Nephron progenitor cell (in vitro differentiated cells): ENCODE data around the gene MACIR.

Experiments
- DNase-seq: peaks from one replicate; pipeline ENCODE4 v3.0.0; 2021
- H3K27ac Mint-ChIP-seq: 2 replicates; pipeline ENCODE4 v1.8.0; 2021; ENCODE audit warnings: mild to moderate bottlenecking, moderate library complexity, mixed read lengths
- H3K27me3 Mint-ChIP-seq: 2 replicates; pipeline ENCODE4 v1.8.0; 2021; ENCODE audit warnings: mild to moderate bottlenecking, low read depth, mixed read lengths; ENCODE audit not compliant: poor library complexity
- H3K36me3 Mint-ChIP-seq: 2 replicates; pipeline ENCODE4 v1.8.0; 2021; ENCODE audit warnings: low read depth, mixed read lengths
- H3K4me1 Mint-ChIP-seq: 2 replicates; pipeline ENCODE4 v1.8.0; 2021; ENCODE audit warnings: mixed read lengths
- H3K4me3 Mint-ChIP-seq: 2 replicates; pipeline ENCODE4 v1.8.0; 2021; ENCODE audit warnings: mild to moderate bottlenecking, moderate library complexity, mixed read lengths
- H3K9me3 Mint-ChIP-seq: 2 replicates; pipeline ENCODE4 v1.8.0; 2021; ENCODE audit warnings: mild to moderate bottlenecking, moderate library complexity, mixed read lengths
- TF ChIP-seq, protein P1 (sequence below): fragments of 200-600 bp; sonication (generic); IDR thresholded peaks from 2 replicates; pipeline ENCODE4 v1.5.0; 2021; ENCODE audit warnings: antibody characterized with exemption

MACIR gene

DNA sequence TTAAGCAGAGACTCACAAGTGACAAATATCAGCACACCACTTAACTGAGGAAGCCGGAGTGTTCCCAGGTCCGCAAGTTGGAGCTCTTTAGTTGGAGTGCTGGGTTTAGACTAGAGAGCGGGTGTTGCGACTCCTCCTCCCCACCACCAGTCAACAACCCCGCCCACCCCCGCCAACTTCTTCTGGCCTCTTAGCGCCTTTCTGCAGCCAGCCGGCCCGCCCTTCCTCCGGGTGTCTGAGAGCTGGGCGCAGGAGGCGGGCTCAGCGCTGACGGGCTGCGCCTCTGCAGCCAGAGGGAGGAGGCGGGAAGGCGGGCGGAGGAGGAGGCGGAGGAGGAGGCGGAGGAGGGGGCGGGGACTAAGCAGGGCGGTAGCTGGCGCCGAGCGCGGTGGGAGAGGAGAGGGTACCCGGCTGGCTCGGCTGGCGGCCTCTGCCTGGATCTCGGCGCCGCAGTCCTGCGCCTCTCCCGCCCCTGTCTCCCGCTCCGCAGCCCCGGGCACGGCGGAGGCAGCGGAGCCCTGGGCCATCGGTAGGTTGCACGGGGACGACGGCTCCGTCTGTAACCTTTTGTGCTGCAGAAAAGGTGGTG, at the start of gene MACIR:
MACIR (plus strand) TSS at position 396 of the 589 bp plus-strand sequence. CDS start 17,157 bp downstream, outside the sequence.
- TF ChIP-seq, protein P1, sequence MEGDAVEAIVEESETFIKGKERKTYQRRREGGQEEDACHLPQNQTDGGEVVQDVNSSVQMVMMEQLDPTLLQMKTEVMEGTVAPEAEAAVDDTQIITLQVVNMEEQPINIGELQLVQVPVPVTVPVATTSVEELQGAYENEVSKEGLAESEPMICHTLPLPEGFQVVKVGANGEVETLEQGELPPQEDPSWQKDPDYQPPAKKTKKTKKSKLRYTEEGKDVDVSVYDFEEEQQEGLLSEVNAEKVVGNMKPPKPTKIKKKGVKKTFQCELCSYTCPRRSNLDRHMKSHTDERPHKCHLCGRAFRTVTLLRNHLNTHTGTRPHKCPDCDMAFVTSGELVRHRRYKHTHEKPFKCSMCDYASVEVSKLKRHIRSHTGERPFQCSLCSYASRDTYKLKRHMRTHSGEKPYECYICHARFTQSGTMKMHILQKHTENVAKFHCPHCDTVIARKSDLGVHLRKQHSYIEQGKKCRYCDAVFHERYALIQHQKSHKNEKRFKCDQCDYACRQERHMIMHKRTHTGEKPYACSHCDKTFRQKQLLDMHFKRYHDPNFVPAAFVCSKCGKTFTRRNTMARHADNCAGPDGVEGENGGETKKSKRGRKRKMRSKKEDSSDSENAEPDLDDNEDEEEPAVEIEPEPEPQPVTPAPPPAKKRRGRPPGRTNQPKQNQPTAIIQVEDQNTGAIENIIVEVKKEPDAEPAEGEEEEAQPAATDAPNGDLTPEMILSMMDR, result no peak
- Mint-ChIP-seq H3K36me3 (no peaks in the 10 kb centered on the region), H3K9me3 (no peaks in the 10 kb centered on the region), H3K27ac (peak within 1 kb of the TSS; percentile 87), H3K4me1 (peaks cover 48% of the 10 kb centered on the region), H3K27me3 (peaks cover 10% of the 10 kb centered on the region), H3K4me3 (peak within 1 kb of the TSS; percentile 96)
- peak; percentile 98 for DNase-seq

DNA sequence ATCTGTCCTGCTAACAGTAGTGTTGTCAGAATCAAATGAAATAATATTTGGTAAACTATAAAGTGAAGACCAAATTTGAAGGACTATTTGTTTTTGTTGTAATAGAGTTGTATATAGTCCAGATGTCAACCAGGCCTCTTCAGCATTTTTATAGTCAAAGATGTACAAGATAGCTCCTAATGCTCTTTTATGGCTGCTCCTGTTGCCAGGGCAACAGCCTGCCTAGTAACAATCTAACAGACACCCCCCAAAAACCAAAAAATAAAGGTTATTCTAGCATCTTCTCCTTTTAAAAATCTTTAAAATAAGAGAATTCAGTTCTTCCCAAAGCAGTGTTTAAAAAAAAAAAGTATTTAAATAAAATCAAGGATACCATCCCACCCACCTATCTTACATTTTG, 49.5 kb upstream of the MACIR start:
- H3K4me1 Mint-ChIP-seq, result peaks cover 62% of the 10 kb centered on the region
- H3K4me3 Mint-ChIP-seq, result no peak overlapping the region
- TF ChIP-seq, protein P1, result no peak
- DNase-seq, result no peak
- H3K27ac Mint-ChIP-seq, result no peak overlapping the region
- peaks cover 4% of the 10 kb centered on the region for H3K9me3 Mint-ChIP-seq
- H3K27me3 Mint-ChIP-seq, result no peaks in the 10 kb centered on the region
- H3K36me3 Mint-ChIP-seq, result peaks cover 40% of the 10 kb centered on the region

- H3K4me1 Mint-ChIP-seq, result peaks cover 67% of the 10 kb centered on the region
- no peak for DNase-seq
- H3K9me3 Mint-ChIP-seq, result no peaks in the 10 kb centered on the region
- peaks cover 22% of the 10 kb centered on the region for H3K36me3 Mint-ChIP-seq
- H3K27ac Mint-ChIP-seq, result no peak overlapping the region
- no peaks in the 10 kb centered on the region for H3K27me3 Mint-ChIP-seq
- H3K4me3 Mint-ChIP-seq, result no peak overlapping the region
- TF ChIP-seq, protein P1, result no peak
Measured at GRCh38 chr5:103210952-103211351, 47.6 kb upstream of the MACIR start.

DNA sequence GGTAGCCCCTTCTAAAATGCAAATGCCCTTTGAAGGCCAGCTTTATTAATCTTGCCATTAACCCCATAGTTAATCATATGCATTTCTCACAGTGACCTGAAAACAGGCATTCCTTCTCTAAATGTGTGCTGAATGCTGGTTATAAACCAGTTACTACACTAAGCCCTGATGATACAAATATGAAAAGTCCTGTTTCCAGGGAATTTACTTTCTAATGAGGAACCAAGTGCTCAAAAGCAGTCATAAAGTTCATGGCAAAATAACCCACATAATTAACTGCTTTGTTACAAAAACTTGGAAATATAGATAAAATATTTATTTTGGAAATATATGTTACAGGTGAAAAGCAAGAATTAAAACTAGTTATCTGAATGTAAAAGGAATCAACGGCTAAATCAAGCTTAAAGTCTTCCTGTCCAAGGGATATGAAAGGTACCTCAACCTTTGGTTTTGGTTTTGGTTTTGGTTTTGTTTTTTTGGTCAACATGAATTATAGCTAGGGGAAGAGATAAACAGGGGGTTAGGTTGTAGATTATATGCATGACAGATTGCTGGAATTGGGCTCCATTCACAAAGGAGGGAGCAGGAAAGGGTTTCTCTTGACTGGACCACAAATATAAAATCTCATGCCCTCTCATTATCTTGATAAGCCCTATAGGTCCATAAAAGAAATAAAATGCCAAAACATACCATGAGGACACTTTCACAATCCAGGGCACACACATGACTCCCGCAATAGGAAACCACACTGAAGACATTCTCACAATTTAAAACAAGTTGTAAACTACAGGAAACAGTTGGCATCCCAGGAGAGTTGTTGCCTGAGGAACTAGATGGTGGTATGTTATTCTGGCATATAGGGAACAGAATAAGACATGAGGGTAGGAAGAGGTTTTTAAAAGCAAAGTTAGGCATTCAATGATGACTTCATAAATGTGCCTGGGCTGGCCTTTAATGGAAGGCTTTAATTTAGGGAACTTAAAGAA, 46.7 kb upstream of the MACIR start:
- Mint-ChIP-seq H3K27ac (peak overlapping the region; percentile 80), H3K36me3 (peaks cover 13% of the 10 kb centered on the region), H3K4me1 (peaks cover 67% of the 10 kb centered on the region), H3K9me3 (no peaks in the 10 kb centered on the region), H3K27me3 (no peaks in the 10 kb centered on the region), H3K4me3 (peak overlapping the region; percentile 0)
- TF ChIP-seq, protein P1, result no peak
- DNase-seq, result no peak

DNA sequence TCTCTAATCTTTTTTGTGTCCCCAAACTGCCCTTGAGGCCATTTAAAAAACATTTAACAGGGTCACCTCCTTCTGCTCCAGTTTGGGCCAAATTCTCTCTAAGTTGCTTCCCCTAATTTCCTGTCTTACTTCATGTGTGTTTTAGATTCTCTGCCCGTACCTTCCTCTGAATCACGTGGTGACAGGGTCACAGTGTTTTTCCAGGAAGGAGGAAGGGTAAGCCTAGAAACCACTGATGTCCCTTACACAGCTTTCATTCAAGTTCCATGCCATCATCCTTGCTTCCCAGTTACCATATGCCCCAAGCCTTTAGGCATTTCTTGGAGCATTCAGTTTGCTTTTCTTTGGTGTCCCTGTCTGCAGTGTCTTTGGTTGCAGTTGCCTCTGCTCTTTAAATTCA, 42.4 kb upstream of the MACIR start:
- H3K27me3 Mint-ChIP-seq, result no peaks in the 10 kb centered on the region
- peaks cover 50% of the 10 kb centered on the region for H3K4me1 Mint-ChIP-seq
- no peak overlapping the region for H3K4me3 Mint-ChIP-seq
- TF ChIP-seq, protein P1, result no peak
- peak overlapping the region; percentile 87 for H3K27ac Mint-ChIP-seq
- H3K9me3 Mint-ChIP-seq, result peaks cover 19% of the 10 kb centered on the region
- peaks cover 6% of the 10 kb centered on the region for H3K36me3 Mint-ChIP-seq
- DNase-seq, result no peak
